Ovary (tissue), 3 donors: Measurements from ENCODE around the gene NTRK2.

Experiments used
- CTCF ChIP-seq, 3 donors: fragments of 450-650 bp in 2 of 3; fragments of 200-600 bp in 1 of 3; IDR thresholded peaks; one replicate each; pipeline versions ENCODE4 v1.5.1 to v1.8.0; 2016 to 2022; ENCODE audit warnings: antibody characterized with exemption in 3 of 3, mild to moderate bottlenecking in 1 of 3
- POLR2A ChIP-seq: fragments of 450-650 bp; IDR thresholded peaks from one replicate; pipeline ENCODE4 v1.6.1; 2017; ENCODE audit warnings: antibody characterized with exemption, mild to moderate bottlenecking, moderate library complexity
- donor health status: DM: no; HTN: no; CAD: no.

DNA sequence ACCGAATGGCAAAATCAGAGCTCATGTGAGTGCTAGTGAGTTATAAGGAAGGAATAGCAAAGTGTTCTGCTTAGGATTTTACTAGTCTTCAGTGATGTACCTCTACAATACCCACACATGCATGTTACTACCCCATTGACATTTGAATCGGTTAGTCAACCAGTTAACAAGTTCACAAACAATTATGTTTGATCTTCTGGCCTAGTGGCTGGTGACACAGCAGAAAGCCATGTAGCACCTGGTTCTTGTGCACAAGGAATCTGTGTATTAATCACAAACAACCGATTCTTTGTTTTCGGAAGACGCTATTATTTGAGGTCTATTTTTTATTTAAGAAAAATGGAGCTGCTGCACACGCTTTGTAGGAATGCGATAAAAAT, 41.9 kb downstream of the NTRK2 start:
- TF ChIP-seq CTCF (IDR thresholded peaks at IDR 0.05): no peak
- no peak for TF ChIP-seq POLR2A
